Left ventricle myocardium inferior (tissue), 1 donor: ENCODE measurements around the gene WDR33. TPM values are rescaled to one million over a fixed set of nuclear protein-coding genes. Genes with fewer than 3 reads are reported as not detected.

Experiments
- DNase-seq: peaks from one replicate; pipeline ENCODE4 v3.0.0-alpha.2; 2020
- H3K27ac ChIP-seq: fragments of 200-600 bp; replicated peaks from 2 replicates; pipeline ENCODE4 v1.8.0; 2021
- H3K27me3 ChIP-seq: fragments of 200-600 bp; 2 replicates; pipeline ENCODE4 v1.8.0; 2021; ENCODE audit warnings: low read depth
- H3K36me3 ChIP-seq: fragments of 200-600 bp; 2 replicates; pipeline ENCODE4 v1.8.0; 2021
- H3K4me1 ChIP-seq: fragments of 200-600 bp; 2 replicates; pipeline ENCODE4 v1.8.0; 2021
- H3K4me3 ChIP-seq: fragments of 200-600 bp; 2 replicates; pipeline ENCODE4 v1.8.0; 2021; ENCODE audit warnings: mild to moderate bottlenecking, moderate library complexity
- H3K9me3 ChIP-seq: fragments of 200-600 bp; replicated peaks from 2 replicates; pipeline ENCODE4 v1.8.0; 2021
- intact Hi-C: fragments of 100-400 bp; cut with micrococcal nuclease; formaldehyde crosslinking; loops from one replicate; pipeline ENCODE4 v1.11.0; 2022
- total RNA-seq: library from RNA; stranded (reverse); fragmentation: NEBNext Ultra II Directional; extraction: Animal tissue kit (Norgen Biotek cat#: 25700); gene quantifications from one replicate; pipeline ENCODE4 v1.2.1, GENCODE V29; 2021
- TF ChIP-seq, protein P1 (sequence below): fragments of 200-600 bp; IDR thresholded peaks from 2 replicates; pipeline ENCODE4 v1.8.0; 2021; ENCODE audit warnings: antibody characterized with exemption, mild to moderate bottlenecking, borderline replicate concordance
- donor health status: DM: no; HTN: yes; CAD: no; lungs with severe emphysema.

Gene WDR33
- total RNA-seq, 1 donor from 2014 or later, result 38.9 TPM

DNA sequence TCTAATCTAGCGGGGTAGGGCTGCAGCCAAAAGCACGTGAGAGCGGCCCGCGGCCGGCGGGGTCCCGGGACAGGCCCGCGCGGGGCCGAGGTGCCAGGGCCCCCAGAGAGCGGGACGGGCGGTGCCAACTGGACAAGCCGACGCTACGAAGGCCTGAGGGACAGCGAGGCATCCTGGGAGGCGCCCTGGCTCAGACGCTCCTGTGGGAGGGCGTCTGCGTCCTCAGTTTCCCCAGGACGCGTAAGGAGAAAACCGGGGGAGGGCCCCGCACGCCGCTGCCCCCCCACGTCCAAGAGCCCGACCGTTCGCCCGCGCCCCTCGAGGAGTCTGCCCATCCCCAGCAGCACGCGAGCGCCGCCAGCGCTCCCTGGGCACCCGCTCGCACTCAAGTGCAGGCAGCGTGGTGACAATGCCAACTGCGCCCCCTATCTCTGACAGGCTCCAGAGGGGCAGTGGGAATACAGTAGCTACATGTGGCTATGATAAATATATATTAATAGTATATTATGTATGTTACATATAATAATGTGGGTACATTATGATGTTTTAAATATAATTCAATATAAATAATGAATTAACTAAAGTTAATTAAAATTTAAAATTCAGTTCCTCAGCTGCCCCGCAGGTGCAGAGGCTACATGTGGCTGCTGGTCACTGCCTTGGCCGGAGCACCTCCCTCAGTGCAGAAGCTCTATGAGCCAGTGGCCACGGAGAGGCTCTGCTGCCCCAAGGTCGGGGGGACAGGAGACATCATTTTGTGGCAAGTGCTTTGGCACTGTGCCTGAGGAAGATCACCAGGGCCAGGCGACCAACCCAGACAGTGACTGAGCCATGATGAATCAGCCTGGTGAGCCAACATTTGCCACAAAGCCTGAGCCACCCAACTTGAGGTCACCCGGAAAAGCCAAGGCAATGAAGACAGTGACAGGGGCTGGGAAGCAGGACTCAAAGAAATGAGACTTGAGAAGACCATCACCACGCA lies 115.2 kb downstream of the WDR33 start:
- peak overlapping the region; percentile 61 for H3K4me3 ChIP-seq
- H3K27me3 ChIP-seq, result no peaks in the 10 kb centered on the region
- peaks cover 15% of the 10 kb centered on the region for H3K4me1 ChIP-seq
- DNase-seq, result no peak
- no peak overlapping the region for H3K27ac ChIP-seq
- no peaks in the 10 kb centered on the region for H3K36me3 ChIP-seq
- intact Hi-C loops, result no loop called here
- H3K9me3 ChIP-seq, result peaks cover 7% of the 10 kb centered on the region
- TF ChIP-seq, protein P1, sequence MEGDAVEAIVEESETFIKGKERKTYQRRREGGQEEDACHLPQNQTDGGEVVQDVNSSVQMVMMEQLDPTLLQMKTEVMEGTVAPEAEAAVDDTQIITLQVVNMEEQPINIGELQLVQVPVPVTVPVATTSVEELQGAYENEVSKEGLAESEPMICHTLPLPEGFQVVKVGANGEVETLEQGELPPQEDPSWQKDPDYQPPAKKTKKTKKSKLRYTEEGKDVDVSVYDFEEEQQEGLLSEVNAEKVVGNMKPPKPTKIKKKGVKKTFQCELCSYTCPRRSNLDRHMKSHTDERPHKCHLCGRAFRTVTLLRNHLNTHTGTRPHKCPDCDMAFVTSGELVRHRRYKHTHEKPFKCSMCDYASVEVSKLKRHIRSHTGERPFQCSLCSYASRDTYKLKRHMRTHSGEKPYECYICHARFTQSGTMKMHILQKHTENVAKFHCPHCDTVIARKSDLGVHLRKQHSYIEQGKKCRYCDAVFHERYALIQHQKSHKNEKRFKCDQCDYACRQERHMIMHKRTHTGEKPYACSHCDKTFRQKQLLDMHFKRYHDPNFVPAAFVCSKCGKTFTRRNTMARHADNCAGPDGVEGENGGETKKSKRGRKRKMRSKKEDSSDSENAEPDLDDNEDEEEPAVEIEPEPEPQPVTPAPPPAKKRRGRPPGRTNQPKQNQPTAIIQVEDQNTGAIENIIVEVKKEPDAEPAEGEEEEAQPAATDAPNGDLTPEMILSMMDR, result peak; percentile 61

DNA sequence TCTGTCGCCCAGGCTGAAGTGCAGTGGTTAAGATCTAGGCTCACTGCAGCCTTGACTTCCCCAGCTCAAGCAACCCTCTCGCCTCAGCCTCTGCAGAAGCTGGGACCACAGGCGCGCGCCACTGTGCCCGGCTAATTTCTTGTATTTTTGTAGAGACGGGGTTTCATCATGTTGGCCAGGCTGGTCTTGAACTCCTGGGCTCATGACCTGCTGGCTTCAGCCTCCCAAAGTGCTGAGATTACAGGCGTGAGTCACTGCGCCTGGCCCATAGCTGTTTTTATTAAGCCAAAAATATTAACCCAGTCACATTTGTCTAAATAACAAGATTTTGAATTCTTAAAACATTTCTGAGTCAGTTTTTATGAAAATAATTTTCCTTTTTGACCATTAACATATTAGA lies 116.0 kb downstream of the WDR33 start:
- peak overlapping the region; percentile 61 for H3K4me3 ChIP-seq
- H3K27me3 ChIP-seq, result no peaks in the 10 kb centered on the region
- DNase-seq, result no peak
- H3K9me3 ChIP-seq, result peaks cover 15% of the 10 kb centered on the region
- TF ChIP-seq, protein P1, result no peak
- H3K4me1 ChIP-seq, result peaks cover 9% of the 10 kb centered on the region
- H3K27ac ChIP-seq, result no peak overlapping the region
- intact Hi-C loops, result no loop called here
- H3K36me3 ChIP-seq, result no peaks in the 10 kb centered on the region

DNA sequence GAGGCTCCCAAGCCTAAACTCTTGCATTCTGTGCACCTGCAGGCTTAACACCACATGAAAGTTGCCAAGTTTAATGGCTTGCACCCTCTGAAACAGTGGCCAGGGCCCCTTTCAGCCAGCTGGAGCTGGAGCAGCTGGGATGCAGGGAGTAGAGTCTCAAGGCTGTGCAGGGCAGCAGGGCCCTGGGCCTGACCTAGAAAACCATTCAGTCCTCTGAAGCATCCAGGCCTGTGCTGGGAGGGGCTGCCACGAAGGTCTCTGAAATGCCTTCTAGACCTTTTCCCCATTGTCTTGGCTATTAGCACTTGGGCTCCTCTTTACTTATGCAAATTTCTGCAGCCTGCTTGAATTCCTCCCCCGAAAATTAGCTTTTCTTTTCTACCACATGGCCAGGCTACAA lies 120.3 kb downstream of the WDR33 start:
- no peak for DNase-seq
- Histone ChIP-seq H3K4me3 (no peak overlapping the region), H3K27me3 (no peaks in the 10 kb centered on the region), H3K27ac (no peak overlapping the region), H3K36me3 (no peaks in the 10 kb centered on the region), H3K9me3 (peaks cover 22% of the 10 kb centered on the region), H3K4me1 (peaks cover 7% of the 10 kb centered on the region)
- intact Hi-C loops, result no loop called here
- TF ChIP-seq, protein P1, result no peak

DNA sequence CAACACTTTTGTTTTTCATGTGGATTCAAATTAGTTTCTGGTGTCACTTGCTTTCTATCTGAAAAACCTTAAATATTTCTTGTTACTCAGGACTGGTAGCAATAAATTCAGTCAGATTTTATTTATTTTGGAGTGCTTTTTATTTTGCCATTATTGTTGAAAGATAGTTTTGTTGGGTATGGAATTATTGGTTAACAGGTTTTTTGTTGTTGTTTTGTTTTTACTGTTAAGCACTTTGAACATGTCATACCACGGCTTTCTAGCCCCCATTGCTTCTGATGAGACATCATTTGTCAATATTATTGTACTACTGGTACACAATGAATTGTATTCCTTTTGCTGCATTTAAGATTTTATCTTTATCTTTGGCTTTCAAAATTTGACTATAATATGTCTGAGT lies 122.6 kb downstream of the WDR33 start:
- H3K9me3 ChIP-seq, result peaks cover 22% of the 10 kb centered on the region
- TF ChIP-seq, protein P1, result no peak
- intact Hi-C loops, result no loop called here
- no peak for DNase-seq
- H3K36me3 ChIP-seq, result no peaks in the 10 kb centered on the region
- H3K27me3 ChIP-seq, result no peaks in the 10 kb centered on the region
- peaks cover 8% of the 10 kb centered on the region for H3K4me1 ChIP-seq
- H3K27ac ChIP-seq, result no peak overlapping the region
- no peak overlapping the region for H3K4me3 ChIP-seq

DNA sequence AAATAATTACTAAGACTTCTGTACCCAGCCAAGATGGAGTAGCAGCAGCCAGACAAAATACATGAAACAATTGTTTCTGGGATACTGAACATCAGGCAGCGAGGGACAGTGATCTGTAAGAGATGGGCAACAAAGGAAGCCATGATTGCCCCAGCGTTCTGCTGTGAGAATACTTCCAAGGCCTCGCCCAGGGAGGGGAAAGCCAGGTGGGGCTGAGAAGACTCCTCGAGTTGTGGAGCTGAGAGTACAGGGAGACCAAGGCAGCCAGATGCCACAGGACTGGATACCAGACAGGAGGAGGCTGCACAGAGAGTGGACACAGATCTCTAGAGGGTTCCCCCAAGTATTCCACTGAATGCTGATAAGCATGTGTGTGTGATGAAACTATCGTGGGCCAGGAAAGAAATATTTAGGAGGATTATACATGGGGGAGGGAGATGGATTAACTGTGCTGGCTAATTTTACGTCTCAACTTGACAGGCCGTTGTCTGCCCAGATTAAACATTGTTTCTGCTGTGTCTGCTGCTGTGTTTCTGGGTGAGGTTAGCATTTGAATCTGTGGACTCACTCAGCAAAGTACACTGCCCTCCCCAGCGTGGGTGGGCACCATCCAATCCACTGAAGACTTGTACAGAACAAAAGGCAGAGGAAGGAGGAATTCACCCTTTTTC lies 125.4 kb downstream of the WDR33 start:
- Histone ChIP-seq H3K27me3 (no peaks in the 10 kb centered on the region), H3K36me3 (no peaks in the 10 kb centered on the region), H3K4me3 (no peak overlapping the region), H3K4me1 (peaks cover 35% of the 10 kb centered on the region), H3K9me3 (peaks cover 13% of the 10 kb centered on the region), H3K27ac (no peak overlapping the region)
- no peak for DNase-seq
- TF ChIP-seq, protein P1, result no peak
- intact Hi-C loops, result no loop called here
